GM19397 (cell line): ENCODE results near the gene SLC17A2.

Experiments used
- ATAC-seq: cut with Tn5 transposase; IDR thresholded peaks from one replicate; pipeline ENCODE4 v1.9.1; 2021; ENCODE audit warnings: mild to moderate bottlenecking, moderate library complexity; ENCODE audit not compliant: unreplicated experiment

Gene SLC17A2

GRCh38 chr6:25921525-25922203 lies 8.8 kb downstream of the SLC17A2 start:
- ATAC-seq, result no peak

- no peak for ATAC-seq
These were observed 10.8 kb downstream of the SLC17A2 start for GRCh38 chr6:25919657-25920056.

GRCh38 chr6:25918083-25918683 lies 12.3 kb downstream of the SLC17A2 start:
- no peak for ATAC-seq

- ATAC-seq, result no peak
These were observed 13.6 kb downstream of the SLC17A2 start for GRCh38 chr6:25916789-25917490.

GRCh38 chr6:25916330-25916729 lies 14.2 kb downstream of the SLC17A2 start:
- ATAC-seq, result no peak

GRCh38 chr6:25913741-25914140 lies 16.8 kb downstream of the SLC17A2 start:
- ATAC-seq, result no peak

GRCh38 chr6:25911351-25911750 lies 19.1 kb downstream of the SLC17A2 start:
- ATAC-seq, result no peak

GRCh38 chr6:25907475-25908014 lies 22.9 kb downstream of the SLC17A2 start:
- ATAC-seq, result no peak

GRCh38 chr6:25903467-25904099 lies 26.9 kb downstream of the SLC17A2 start:
- no peak for ATAC-seq

- no peak for ATAC-seq
These were observed 28.4 kb downstream of the SLC17A2 start for GRCh38 chr6:25902071-25902470.

GRCh38 chr6:25900843-25901242 lies 29.6 kb downstream of the SLC17A2 start:
- ATAC-seq, result no peak

GRCh38 chr6:25899580-25900408 lies 30.7 kb downstream of the SLC17A2 start:
- ATAC-seq, result no peak

- no peak for ATAC-seq
These were observed 31.4 kb downstream of the SLC17A2 start for GRCh38 chr6:25899123-25899522.

GRCh38 chr6:25898289-25898977 lies 32.1 kb downstream of the SLC17A2 start:
- ATAC-seq, result no peak

- no peak for ATAC-seq
These were observed 34.2 kb downstream of the SLC17A2 start for GRCh38 chr6:25896252-25896651.

- no peak for ATAC-seq
These were observed 34.7 kb downstream of the SLC17A2 start for GRCh38 chr6:25895771-25896170.

GRCh38 chr6:25893778-25894177 lies 36.7 kb downstream of the SLC17A2 start:
- ATAC-seq, result no peak

- ATAC-seq, result no peak
These were observed 37.6 kb downstream of the SLC17A2 start for GRCh38 chr6:25892877-25893276.

GRCh38 chr6:25889877-25890853 lies 40.3 kb downstream of the SLC17A2 start:
- no peak for ATAC-seq
